Left cardiac atrium (tissue), 4 donors: ENCODE data around the gene APOBEC3C. TPM values are rescaled to one million over a fixed set of nuclear protein-coding genes. Genes with fewer than 3 reads are reported as not detected.
"Not testable (repeated sequence)": the region's sequence is repeated elsewhere in the genome, so short reads cannot be mapped to it uniquely, and the experiment has no call there.

Experiments used
- ATAC-seq, 2 donors: fragments of 200-7000 bp; cut with Tn5 transposase; one replicate each; pipeline ENCODE4 v1.9.1; 2020; ENCODE audit warnings: mild to moderate bottlenecking in 2 of 2, moderate library complexity in 2 of 2
- DNase-seq: peaks from one replicate; pipeline ENCODE4 v3.0.0-alpha.2; 2020
- intact Hi-C, 2 donors: fragments of 100-400 bp; cut with DNase I; formaldehyde crosslinking; loops; one replicate each; pipeline versions ENCODE4 v1.14.1 to v1.15.1; 2022 to 2023
- total RNA-seq, 2 donors: library from RNA; stranded (reverse); fragmentation: NEBNext Ultra II Directional; extraction: Animal tissue kit (Norgen Biotek cat#: 25700); gene quantifications; one replicate each; pipeline ENCODE4 v1.2.1, GENCODE V29; 2021
- donor health status: DM: no; HTN: yes; CAD: no.
- donor health status: DM: no; HTN: yes; CAD: no; lungs with severe emphysema.
- donor health status: DM: yes; HTN: yes; CAD: no.
- donor health status: Dilated cardiomyopathy.

Gene APOBEC3C
- total RNA-seq, 2 donors from 2014 or later: 24.1 to 28.1 TPM

DNA sequence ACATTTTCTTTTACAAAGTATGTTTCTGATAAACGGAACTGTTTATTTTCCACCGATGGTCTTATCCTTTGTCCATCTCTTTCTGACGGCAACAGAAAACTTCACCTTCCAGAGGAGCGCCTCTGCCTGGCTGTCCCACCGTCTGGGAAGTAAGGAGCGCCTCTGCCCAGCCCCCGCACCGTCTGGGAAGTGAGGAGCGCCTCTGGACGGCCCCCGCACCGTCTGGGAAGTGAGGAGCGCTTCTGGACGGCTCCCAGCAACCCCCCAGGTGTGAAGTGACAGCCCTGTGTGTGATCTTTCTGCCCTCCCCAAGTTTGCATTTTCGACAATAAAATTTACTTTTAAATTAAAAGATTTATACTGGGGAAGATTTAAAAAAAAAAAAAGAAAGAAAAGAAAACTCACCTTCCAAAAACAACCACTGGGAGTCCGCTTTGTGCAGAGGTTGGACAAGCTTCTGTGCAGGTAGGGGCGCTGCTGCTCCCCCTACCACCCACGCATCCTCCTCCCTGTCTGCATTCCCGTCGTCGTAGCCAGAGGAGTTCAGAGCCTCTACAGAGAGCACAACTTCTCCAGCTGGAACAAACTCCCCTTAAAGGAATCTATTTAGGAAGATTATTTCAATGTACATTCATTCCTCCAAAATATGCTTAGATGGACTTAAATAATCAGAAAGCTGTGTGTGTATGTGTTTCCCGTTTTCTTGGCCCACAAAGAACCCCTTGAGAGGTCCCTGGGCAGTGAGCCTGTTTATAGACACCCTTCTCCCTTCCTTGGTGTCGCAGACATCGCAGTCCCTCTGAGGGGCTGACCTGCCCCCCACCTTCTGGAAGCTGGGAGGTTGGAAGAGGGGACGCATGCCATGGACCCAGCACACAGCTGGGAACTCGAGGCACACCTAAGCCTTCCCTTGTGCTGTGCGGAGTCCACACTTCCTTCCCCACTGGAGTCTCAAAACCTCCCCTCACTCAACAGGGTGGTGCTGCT, 32.8 kb upstream of the APOBEC3C start:
- intact Hi-C loops: no loop called here
- DNase-seq (no peak), ATAC-seq (peak; percentile 48 to 64)

GRCh38 chr22:38981992-38982927, 31.8 kb upstream of the APOBEC3C start, which contains the start of gene APOBEC3B:
APOBEC3B (plus strand) TSS chr22:38982347; CDS start chr22:38982454, 107 bp downstream.
- ATAC-seq: peak; percentile 98 to 99
- intact Hi-C loops: no loop called here
- DNase-seq: peak; percentile 90

- no peak for ATAC-seq
Measured at GRCh38 chr22:38984224-38984623, 29.8 kb upstream of the APOBEC3C start.

GRCh38 chr22:38984784-38985757, 29.0 kb upstream of the APOBEC3C start:
- intact Hi-C loops, DNase-seq: not testable (repeated sequence)
- peak in 1 of 2 donors; percentile 44 for ATAC-seq

More at GRCh38 chr22:38984224-38984623, 29.8 kb upstream of the APOBEC3C start:
- no peak for DNase-seq
- intact Hi-C loops: no loop called here

GRCh38 chr22:38986629-38987028, 27.4 kb upstream of the APOBEC3C start:
- intact Hi-C loops: no loop called here
- ATAC-seq: no peak
- DNase-seq: no peak

DNA sequence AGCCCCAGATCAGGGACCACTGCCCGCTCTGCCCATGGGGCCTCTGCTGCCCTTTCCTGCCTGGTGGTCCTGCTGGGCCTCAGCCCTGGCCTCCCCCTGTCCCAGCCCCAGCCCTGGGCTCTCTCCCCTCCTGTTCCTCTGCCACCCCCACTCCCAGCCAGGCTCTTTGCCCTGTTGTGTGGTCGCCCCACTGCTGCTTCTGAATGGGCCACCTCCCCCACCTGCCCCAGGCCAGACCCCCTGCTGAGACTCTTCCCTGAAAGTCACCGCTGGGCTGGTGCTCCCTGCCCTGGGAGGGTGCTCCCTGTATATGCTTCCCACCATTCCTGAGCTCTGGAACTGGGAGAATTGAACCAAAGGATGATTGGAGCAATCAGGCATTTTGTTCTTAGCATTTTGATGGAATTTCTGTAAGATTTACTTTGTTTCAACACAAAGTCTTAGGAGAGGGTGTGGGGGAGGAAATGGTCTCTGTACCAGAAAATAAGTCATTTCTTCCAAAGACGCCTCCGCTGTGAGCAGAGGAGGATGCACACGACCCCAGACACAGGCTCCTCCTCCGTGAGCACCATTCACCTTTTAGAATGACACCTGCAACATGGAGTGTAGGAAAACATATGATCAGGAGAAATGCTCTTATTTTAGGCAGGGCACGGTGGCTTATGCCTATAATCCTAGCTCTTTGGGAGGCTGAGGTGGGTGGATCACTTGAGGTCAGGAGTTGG, 26.7 kb upstream of the APOBEC3C start:
- DNase-seq (no peak), ATAC-seq (no peak)
- intact Hi-C loops: no loop called here

- intact Hi-C loops: no loop called here
- ATAC-seq: no peak
- no peak for DNase-seq
Measured at GRCh38 chr22:38989466-38989865, 24.6 kb upstream of the APOBEC3C start.

- ATAC-seq (peak; percentile 79 to 88), DNase-seq (peak; percentile 56)
- intact Hi-C loops: loop anchor here in 1 of 2 donors (10.0 kb wide), 1 partner anchor 48 kb away; no protein-coding TSS in a partner anchor
Measured at GRCh38 chr22:38992871-38993371, 21.1 kb upstream of the APOBEC3C start.

- DNase-seq (no peak), ATAC-seq (no peak)
- intact Hi-C loops: loop anchor here in 1 of 2 donors (10.0 kb wide), 1 partner anchor 51 kb away; no protein-coding TSS in a partner anchor
Measured at GRCh38 chr22:38996105-38996504, 18.0 kb upstream of the APOBEC3C start.

GRCh38 chr22:38997518-38997917, 16.5 kb upstream of the APOBEC3C start:
- ATAC-seq (no peak), DNase-seq (no peak)
- intact Hi-C loops: loop anchor here in 1 of 2 donors (10.0 kb wide), 1 partner anchor 53 kb away; no protein-coding TSS in a partner anchor

DNA sequence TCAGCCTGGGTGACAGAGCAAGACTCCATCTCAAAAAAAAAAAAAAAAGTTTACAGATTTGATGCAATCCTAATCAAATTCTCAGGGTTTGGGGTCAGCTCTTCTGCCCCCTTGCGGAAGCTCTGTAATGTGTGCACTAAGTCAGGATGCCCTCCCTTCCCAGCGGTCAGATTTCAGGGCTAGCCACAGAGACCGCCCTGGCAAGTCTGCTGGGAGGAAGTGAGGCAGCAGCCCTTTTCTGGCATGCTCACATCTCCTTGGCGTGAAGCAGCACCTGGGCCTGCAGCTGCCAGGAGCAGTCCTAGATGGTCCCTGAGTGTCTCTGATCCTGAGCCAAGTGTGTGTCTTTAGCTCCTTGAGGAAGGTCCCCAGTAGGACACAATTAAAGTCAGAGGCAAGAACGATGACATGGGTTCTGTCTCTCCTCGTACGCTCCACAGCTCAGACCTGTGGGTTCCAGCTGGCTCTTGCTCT, 10.9 kb upstream of the APOBEC3C start:
- ATAC-seq: peak; percentile 92 to 96
- DNase-seq: peak; percentile 81
- intact Hi-C loops: loop anchor here (1.0 to 10.0 kb wide), 4 partner anchors 122 to 238 kb away; no protein-coding TSS in a partner anchor

GRCh38 chr22:39007177-39007576, 6.9 kb upstream of the APOBEC3C start:
- ATAC-seq (no peak), DNase-seq (no peak)
- intact Hi-C loops: loop anchor here (5.0 to 10.0 kb wide), 3 partner anchors 115 to 242 kb away; no protein-coding TSS in a partner anchor

DNA sequence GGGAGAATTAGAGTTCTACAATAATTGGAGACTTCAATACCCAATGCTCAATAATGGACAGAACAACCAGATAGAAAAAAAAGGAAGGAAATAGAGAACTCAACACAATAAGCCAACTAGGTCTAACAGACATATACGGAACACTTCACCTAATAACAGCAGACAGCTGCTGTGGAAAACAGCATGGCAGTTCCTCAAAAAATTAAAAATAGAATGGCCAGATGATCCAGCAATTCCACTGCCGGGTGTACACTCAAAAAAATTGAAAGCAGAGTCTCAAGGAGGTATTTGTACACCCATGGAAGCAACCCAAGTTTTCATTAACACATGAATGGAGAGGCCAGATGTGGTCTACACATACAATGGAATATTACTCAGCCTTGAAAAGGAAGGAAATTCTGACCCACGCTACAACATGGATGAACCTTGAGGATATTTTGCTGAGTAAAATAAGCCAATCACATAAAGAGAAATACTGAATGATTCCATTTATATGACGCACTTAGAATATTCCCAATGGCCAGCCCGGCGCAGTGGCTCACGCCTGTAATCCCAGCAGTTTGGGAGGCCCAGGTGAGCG, 5.7 kb upstream of the APOBEC3C start:
- ATAC-seq, DNase-seq: not testable (repeated sequence)
- intact Hi-C loops: loop anchor here (5.0 to 10.0 kb wide), 3 partner anchors 114 to 244 kb away; no protein-coding TSS in a partner anchor

- DNase-seq: no peak
- intact Hi-C loops: no loop called here
Measured at GRCh38 chr22:39010946-39011345, 3.1 kb upstream of the APOBEC3C start.

DNA sequence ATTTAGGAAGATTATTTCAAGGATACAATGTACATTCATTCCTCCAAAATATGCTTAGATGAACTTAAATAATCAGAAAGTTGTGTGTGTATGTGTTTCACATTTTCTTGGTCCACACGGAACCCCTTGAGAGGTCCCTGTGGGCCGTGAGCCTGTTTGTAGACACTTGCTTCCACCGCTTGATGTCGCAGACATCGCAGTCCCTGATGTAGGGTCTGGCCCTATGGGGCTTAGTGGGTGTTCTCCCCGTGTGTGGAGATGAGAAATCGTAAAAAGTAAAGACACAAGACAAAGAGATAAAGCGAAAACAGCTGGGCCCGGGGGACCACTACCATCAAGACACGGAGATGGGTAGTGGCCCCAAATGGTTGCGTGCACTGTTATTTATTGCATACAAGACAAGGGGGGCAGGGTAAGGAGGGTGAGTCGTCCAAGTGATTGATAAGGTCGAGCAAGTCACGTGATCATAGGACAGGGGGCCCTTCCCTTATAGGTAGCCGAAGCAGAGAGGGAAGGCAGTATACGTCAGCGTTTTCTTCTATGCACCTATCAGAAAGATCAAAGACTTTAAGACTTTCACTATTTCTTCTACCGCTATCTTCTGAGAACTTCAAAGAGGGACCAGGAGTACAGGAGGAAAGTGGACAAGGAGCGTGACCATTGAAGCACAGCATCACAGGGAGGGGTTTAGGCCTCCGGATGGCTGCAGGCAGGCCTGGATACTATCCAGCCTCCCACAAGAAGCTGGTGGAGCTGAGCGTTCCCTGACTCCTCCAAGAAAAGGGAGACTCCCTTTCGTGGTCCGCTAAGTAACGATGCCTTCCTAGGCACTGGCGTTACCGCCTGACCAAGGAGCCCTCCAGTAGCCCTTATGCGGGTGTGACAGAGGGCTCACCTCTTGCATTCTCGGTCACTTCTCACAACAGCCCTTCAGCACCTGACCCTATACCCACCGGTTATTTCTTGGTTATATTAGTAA, 1.2 kb upstream of the APOBEC3C start:
- intact Hi-C loops: no loop called here

More at GRCh38 chr22:39010946-39011345, 3.1 kb upstream of the APOBEC3C start:
- no peak for ATAC-seq

More for the DNA sequence above, 1.2 kb upstream of the APOBEC3C start:
- no peak for DNase-seq
- peak in 1 of 2 donors; percentile 18 for ATAC-seq
